Type B pancreatic cell (in vitro differentiated cells): ENCODE results near the gene ONECUT2. TPM values are rescaled to one million over a fixed set of nuclear protein-coding genes. Genes with fewer than 3 reads are reported as not detected.

Source experiments
- DNase-seq: peaks from one replicate; pipeline ENCODE4 v3.0.0; 2021; ENCODE audit warnings: mixed read lengths; ENCODE audit not compliant: unreplicated experiment; ENCODE audit errors: extremely low spot score
- H3K27ac Mint-ChIP-seq: 2 replicates; pipeline ENCODE4 v1.8.0; 2021; ENCODE audit warnings: mild to moderate bottlenecking, mixed read lengths
- H3K27me3 Mint-ChIP-seq: 2 replicates; pipeline ENCODE4 v1.8.0; 2021; ENCODE audit warnings: mixed read lengths
- H3K36me3 Mint-ChIP-seq: 2 replicates; pipeline ENCODE4 v1.8.0; 2021; ENCODE audit warnings: mixed read lengths
- H3K4me1 Mint-ChIP-seq: one replicate; pipeline ENCODE4 v1.8.0; 2021; ENCODE audit warnings: mixed read lengths; ENCODE audit not compliant: unreplicated experiment
- H3K4me3 Mint-ChIP-seq: 2 replicates; pipeline ENCODE4 v1.8.0; 2021; ENCODE audit warnings: mild to moderate bottlenecking, mixed read lengths
- H3K9me3 Mint-ChIP-seq: 2 replicates; pipeline ENCODE4 v1.8.0; 2021; ENCODE audit warnings: mixed read lengths
- total RNA-seq: library from RNA; stranded (reverse); gene quantifications from 2 replicates; pipeline ENCODE4 v1.2.1, GENCODE V29; 2021; ENCODE audit warnings: low replicate concordance
- TF ChIP-seq, protein P1 (sequence below): fragments of 200-600 bp; sonication (generic); conservative IDR thresholded peaks from 2 replicates; pipeline ENCODE4 v1.5.0; 2021; ENCODE audit warnings: antibody characterized with exemption, mild to moderate bottlenecking

The ONECUT2 gene
- total RNA-seq, 1 donor from 2014 or later = 6.8 TPM

GRCh38 chr18:57404345-57404744 lies 30.8 kb upstream of the ONECUT2 start:
- H3K4me3 Mint-ChIP-seq = no peak overlapping the region
- H3K27me3 Mint-ChIP-seq = peaks cover 53% of the 10 kb centered on the region
- no peak overlapping the region for H3K27ac Mint-ChIP-seq
- no peaks in the 10 kb centered on the region for H3K4me1 Mint-ChIP-seq
- H3K36me3 Mint-ChIP-seq = no peaks in the 10 kb centered on the region
- H3K9me3 Mint-ChIP-seq = no peaks in the 10 kb centered on the region
- no peak for DNase-seq
- TF ChIP-seq, protein P1, sequence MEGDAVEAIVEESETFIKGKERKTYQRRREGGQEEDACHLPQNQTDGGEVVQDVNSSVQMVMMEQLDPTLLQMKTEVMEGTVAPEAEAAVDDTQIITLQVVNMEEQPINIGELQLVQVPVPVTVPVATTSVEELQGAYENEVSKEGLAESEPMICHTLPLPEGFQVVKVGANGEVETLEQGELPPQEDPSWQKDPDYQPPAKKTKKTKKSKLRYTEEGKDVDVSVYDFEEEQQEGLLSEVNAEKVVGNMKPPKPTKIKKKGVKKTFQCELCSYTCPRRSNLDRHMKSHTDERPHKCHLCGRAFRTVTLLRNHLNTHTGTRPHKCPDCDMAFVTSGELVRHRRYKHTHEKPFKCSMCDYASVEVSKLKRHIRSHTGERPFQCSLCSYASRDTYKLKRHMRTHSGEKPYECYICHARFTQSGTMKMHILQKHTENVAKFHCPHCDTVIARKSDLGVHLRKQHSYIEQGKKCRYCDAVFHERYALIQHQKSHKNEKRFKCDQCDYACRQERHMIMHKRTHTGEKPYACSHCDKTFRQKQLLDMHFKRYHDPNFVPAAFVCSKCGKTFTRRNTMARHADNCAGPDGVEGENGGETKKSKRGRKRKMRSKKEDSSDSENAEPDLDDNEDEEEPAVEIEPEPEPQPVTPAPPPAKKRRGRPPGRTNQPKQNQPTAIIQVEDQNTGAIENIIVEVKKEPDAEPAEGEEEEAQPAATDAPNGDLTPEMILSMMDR = no peak

GRCh38 chr18:57409650-57410049 lies 25.5 kb upstream of the ONECUT2 start:
- Mint-ChIP-seq H3K4me1 (no peaks in the 10 kb centered on the region), H3K36me3 (no peaks in the 10 kb centered on the region)

DNA sequence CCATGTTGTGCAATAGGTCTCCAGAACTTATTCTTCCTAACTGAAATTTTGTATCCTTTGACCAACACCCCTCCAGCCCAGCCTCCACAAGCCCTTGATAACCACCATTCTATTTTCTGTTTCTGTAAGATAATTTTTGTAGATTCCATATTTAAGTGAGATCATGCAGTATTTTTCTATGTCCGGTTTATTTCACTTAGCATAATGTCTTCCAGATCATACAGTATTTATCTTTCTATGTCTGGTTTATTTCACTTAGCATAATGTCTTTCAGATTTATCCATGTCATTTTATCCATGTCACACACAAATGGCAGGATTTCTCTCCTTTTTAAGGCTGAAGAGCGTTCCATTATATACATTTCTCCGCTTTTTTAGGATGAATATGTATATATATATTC lies 24.4 kb upstream of the ONECUT2 start:
- H3K27me3 Mint-ChIP-seq = peaks cover 49% of the 10 kb centered on the region
- TF ChIP-seq, protein P1 = no peak
- H3K9me3 Mint-ChIP-seq = no peaks in the 10 kb centered on the region
- no peak overlapping the region for H3K4me3 Mint-ChIP-seq
- no peak for DNase-seq
- H3K36me3 Mint-ChIP-seq = no peaks in the 10 kb centered on the region
- H3K4me1 Mint-ChIP-seq = no peaks in the 10 kb centered on the region
- no peak overlapping the region for H3K27ac Mint-ChIP-seq

More at GRCh38 chr18:57409650-57410049, 25.5 kb upstream of the ONECUT2 start:
- Mint-ChIP-seq H3K9me3 (no peaks in the 10 kb centered on the region), H3K27me3 (peaks cover 47% of the 10 kb centered on the region), H3K27ac (no peak overlapping the region), H3K4me3 (no peak overlapping the region)
- no peak for DNase-seq
- TF ChIP-seq, protein P1 = no peak

GRCh38 chr18:57416542-57416941 lies 18.6 kb upstream of the ONECUT2 start:
- Mint-ChIP-seq H3K9me3 (no peaks in the 10 kb centered on the region), H3K4me1 (no peaks in the 10 kb centered on the region), H3K27me3 (peaks cover 60% of the 10 kb centered on the region), H3K27ac (no peak overlapping the region), H3K4me3 (no peak overlapping the region), H3K36me3 (no peaks in the 10 kb centered on the region)
- DNase-seq = no peak
- TF ChIP-seq, protein P1 = no peak

GRCh38 chr18:57422313-57422872 lies 12.8 kb upstream of the ONECUT2 start:
- peaks cover 73% of the 10 kb centered on the region for H3K27me3 Mint-ChIP-seq
- TF ChIP-seq, protein P1 = no peak
- no peak for DNase-seq
- no peaks in the 10 kb centered on the region for H3K36me3 Mint-ChIP-seq
- H3K27ac Mint-ChIP-seq = no peak overlapping the region
- no peaks in the 10 kb centered on the region for H3K4me1 Mint-ChIP-seq
- H3K4me3 Mint-ChIP-seq = no peak overlapping the region
- no peaks in the 10 kb centered on the region for H3K9me3 Mint-ChIP-seq

DNA sequence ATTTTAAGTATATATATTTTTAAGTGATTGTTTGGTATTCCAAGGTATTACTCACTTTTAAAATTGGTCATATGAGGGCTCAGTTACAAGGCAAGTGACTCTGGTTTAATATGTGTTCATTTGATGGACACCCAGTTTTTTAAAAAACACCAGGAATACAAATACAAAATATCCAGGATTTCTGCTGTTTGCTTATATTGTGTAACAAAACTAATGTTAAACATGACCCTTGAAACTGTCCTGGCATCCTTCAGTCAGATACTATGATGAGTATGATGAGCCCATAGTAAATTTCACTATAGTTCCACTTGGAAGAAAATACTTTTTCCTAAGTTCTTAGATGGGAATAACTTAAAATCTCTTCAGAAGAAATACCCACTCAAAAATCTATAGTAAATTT lies 11.4 kb upstream of the ONECUT2 start:
- no peaks in the 10 kb centered on the region for H3K9me3 Mint-ChIP-seq
- H3K4me1 Mint-ChIP-seq = no peaks in the 10 kb centered on the region
- TF ChIP-seq, protein P1 = no peak
- H3K27ac Mint-ChIP-seq = no peak overlapping the region
- DNase-seq = no peak
- no peak overlapping the region for H3K4me3 Mint-ChIP-seq
- H3K36me3 Mint-ChIP-seq = no peaks in the 10 kb centered on the region
- H3K27me3 Mint-ChIP-seq = peaks cover 78% of the 10 kb centered on the region
